CD14-positive monocyte (primary cell): Measurements from ENCODE around the gene C5orf58. TPM values are rescaled to one million over a fixed set of nuclear protein-coding genes. Genes with fewer than 3 reads are reported as not detected.
A peak's percentile ranks its signal among the peaks of the same experiment; 100 is the strongest.

Experiments
- DNase-seq, 3 donors: peaks; one replicate each; pipeline ENCODE4 v3.0.0-alpha.2; 2011 to 2022
- H2AFZ ChIP-seq: 2 replicates; pipeline ENCODE4 v1.6.0; 2012; ENCODE audit warnings: mild to moderate bottlenecking, low read depth, low read length, inconsistent platforms; ENCODE audit not compliant: insufficient read depth, poor library complexity, severe bottlenecking
- H3K27ac ChIP-seq, 2 donors: 1 replicate in 1 of 2; 2 replicates in 1 of 2; pipeline ENCODE4 v1.5.1; 2012 to 2013; ENCODE audit warnings: low read length in 2 of 2, control low read depth in 1 of 2, inconsistent platforms in 1 of 2, low read depth in 1 of 2, mild to moderate bottlenecking in 1 of 2
- H3K27me3 ChIP-seq, 2 donors: one replicate each; pipeline versions ENCODE4 v1.6.0 to v1.6.1; 2011 to 2013; ENCODE audit warnings: low read length in 2 of 2; ENCODE audit not compliant: control insufficient read depth in 2 of 2, insufficient read depth in 2 of 2
- H3K36me3 ChIP-seq, 2 donors: replicated peaks in 1 of 2; 1 replicate in 1 of 2; 2 replicates in 1 of 2; pipeline versions ENCODE4 v1.5.1 to v1.6.1; 2012 to 2013; ENCODE audit warnings: low read length in 2 of 2, control low read depth in 1 of 2, inconsistent platforms in 1 of 2, mild to moderate bottlenecking in 1 of 2; ENCODE audit not compliant: insufficient read depth in 2 of 2, control insufficient read depth in 1 of 2
- H3K4me1 ChIP-seq, 2 donors: 1 replicate in 1 of 2; 2 replicates in 1 of 2; pipeline versions ENCODE4 v1.5.1 to v1.6.1; 2012 to 2013; ENCODE audit warnings: low read length in 2 of 2, control low read depth in 1 of 2, inconsistent platforms in 1 of 2, mild to moderate bottlenecking in 1 of 2, moderate library complexity in 1 of 2; ENCODE audit not compliant: insufficient read depth in 2 of 2, control insufficient read depth in 1 of 2
- H3K4me2 ChIP-seq: replicated peaks from 2 replicates; pipeline ENCODE3; 2012; ENCODE audit warnings: low read length, moderate library complexity, mild to moderate bottlenecking; ENCODE audit not compliant: poor library complexity, severe bottlenecking; ENCODE audit errors: extremely low read depth
- H3K4me3 ChIP-seq, 3 experiments: fragments of 200-600 bp in 1 of 3; sonication (generic) in 1 of 3; replicated peaks in 1 of 3; 1 replicate in 2 of 3; 2 replicates in 1 of 3; pipeline ENCODE4 v1.5.1; 2011 to 2013; ENCODE audit warnings: low read length in 3 of 3, mild to moderate bottlenecking in 3 of 3, control low read depth in 2 of 3, low read depth in 2 of 3, inconsistent platforms in 1 of 3, moderate library complexity in 1 of 3
- H3K79me2 ChIP-seq: 2 replicates; pipeline ENCODE4 v1.6.0; 2012; ENCODE audit warnings: mild to moderate bottlenecking, control low read depth, inconsistent platforms, low read length, moderate library complexity; ENCODE audit not compliant: insufficient read depth
- H3K9ac ChIP-seq: 2 replicates; pipeline ENCODE4 v1.6.0; 2017; ENCODE audit warnings: low read length, mild to moderate bottlenecking; ENCODE audit not compliant: insufficient read depth, poor library complexity, severe bottlenecking
- H3K9me3 ChIP-seq, 2 donors: replicated peaks in 1 of 2; 1 replicate in 1 of 2; 2 replicates in 1 of 2; pipeline versions ENCODE4 v1.5.1 to v1.6.1; 2012 to 2013; ENCODE audit warnings: low read length in 2 of 2, control low read depth in 1 of 2; ENCODE audit not compliant: control insufficient read depth in 1 of 2, insufficient read depth in 1 of 2
- H4K20me1 ChIP-seq: 2 replicates; pipeline ENCODE4 v1.6.0; 2012; ENCODE audit warnings: mild to moderate bottlenecking, low read length, control low read depth, moderate library complexity; ENCODE audit not compliant: insufficient read depth
- H3K27ac Mint-ChIP-seq, 7 donors: one replicate each; pipeline ENCODE4 v1.8.0; 2020; ENCODE audit warnings: mild to moderate bottlenecking in 7 of 7, mixed read lengths in 7 of 7, moderate library complexity in 6 of 7, inconsistent platforms in 2 of 7
- H3K27me3 Mint-ChIP-seq, 3 donors: one replicate each; pipeline ENCODE4 v1.8.0; 2021 to 2022; ENCODE audit warnings: low read depth in 3 of 3, mild to moderate bottlenecking in 3 of 3, mixed read lengths in 3 of 3, moderate library complexity in 3 of 3, inconsistent platforms in 1 of 3
- H3K36me3 Mint-ChIP-seq, 2 donors: one replicate each; pipeline ENCODE4 v1.8.0; 2020; ENCODE audit warnings: mixed read lengths in 2 of 2, inconsistent platforms in 1 of 2, mild to moderate bottlenecking in 1 of 2
- H3K4me1 Mint-ChIP-seq: one replicate; pipeline ENCODE4 v1.8.0; 2020; ENCODE audit warnings: mild to moderate bottlenecking, mixed read lengths
- H3K4me3 Mint-ChIP-seq, 2 donors: one replicate each; pipeline ENCODE4 v1.8.0; 2020; ENCODE audit warnings: mild to moderate bottlenecking in 2 of 2, mixed read lengths in 2 of 2, moderate library complexity in 1 of 2
- H3K9me3 Mint-ChIP-seq, 7 donors: one replicate each; pipeline ENCODE4 v1.8.0; 2020 to 2022; ENCODE audit warnings: mixed read lengths in 7 of 7, mild to moderate bottlenecking in 6 of 7, moderate library complexity in 6 of 7, inconsistent platforms in 2 of 7
- whole genome bisulfite sequencing: methylation state at CpG from one replicate; pipeline ENCODE4 v1.1.5; 2013; ENCODE audit warnings: missing lambda C conversion rate; ENCODE audit not compliant: insufficient coverage; 5-methylcytosine and 5-hydroxymethylcytosine counted together
- intact Hi-C, 2 donors: fragments of 100-400 bp; cut with micrococcal nuclease; formaldehyde crosslinking; loops; one replicate each; pipeline versions ENCODE4 v1.15.0 to v1.15.1; 2023
- polyA plus RNA-seq, 3 donors: library from polyadenylated mRNA; depleted of rRNA in 1 of 3; unstranded in 2 of 3; stranded (reverse) in 1 of 3; fragments of 300-500 nt in 2 of 3; fragments of >200 nt in 1 of 3; fragmentation: Illumina TruSeq in 2 of 3; gene quantifications; 1 replicate in 2 of 3; 2 replicates in 1 of 3; pipeline ENCODE4 v1.2.3, GENCODE V29; 2012 to 2021
- TF ChIP-seq, protein P1 (sequence below): fragments of 200-600 bp; IDR thresholded peaks from one replicate; pipeline ENCODE4 v1.8.0; 2022; ENCODE audit warnings: antibody characterized with exemption, mild to moderate bottlenecking

C5orf58 gene
- polyA plus RNA-seq, 3 donors: 0.46 TPM; not detected in 2

DNA sequence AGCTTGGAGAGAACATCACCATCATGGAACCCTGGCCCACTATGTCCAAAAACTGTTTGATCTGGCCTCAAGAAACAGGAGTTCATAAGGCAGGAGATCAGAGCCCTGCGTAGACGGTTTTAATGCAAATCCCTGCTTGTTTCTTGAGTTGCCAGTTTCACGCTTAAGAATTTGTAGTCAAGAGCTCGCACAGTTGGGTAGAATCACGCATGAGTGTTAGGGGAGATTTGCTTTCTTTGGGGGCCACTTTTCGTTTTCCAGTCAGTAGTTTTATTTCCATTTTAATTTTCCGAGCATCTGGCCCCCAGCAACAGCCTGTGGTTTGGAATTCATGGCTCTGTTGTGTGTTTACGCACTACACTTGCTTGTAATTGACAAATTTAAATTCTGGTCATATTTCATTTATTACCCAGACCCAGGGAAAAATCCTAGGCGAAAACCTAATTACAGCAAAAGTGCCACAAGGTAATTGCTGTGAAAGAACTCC lies 6.6 kb upstream of the C5orf58 start:
- TF ChIP-seq, protein P1, sequence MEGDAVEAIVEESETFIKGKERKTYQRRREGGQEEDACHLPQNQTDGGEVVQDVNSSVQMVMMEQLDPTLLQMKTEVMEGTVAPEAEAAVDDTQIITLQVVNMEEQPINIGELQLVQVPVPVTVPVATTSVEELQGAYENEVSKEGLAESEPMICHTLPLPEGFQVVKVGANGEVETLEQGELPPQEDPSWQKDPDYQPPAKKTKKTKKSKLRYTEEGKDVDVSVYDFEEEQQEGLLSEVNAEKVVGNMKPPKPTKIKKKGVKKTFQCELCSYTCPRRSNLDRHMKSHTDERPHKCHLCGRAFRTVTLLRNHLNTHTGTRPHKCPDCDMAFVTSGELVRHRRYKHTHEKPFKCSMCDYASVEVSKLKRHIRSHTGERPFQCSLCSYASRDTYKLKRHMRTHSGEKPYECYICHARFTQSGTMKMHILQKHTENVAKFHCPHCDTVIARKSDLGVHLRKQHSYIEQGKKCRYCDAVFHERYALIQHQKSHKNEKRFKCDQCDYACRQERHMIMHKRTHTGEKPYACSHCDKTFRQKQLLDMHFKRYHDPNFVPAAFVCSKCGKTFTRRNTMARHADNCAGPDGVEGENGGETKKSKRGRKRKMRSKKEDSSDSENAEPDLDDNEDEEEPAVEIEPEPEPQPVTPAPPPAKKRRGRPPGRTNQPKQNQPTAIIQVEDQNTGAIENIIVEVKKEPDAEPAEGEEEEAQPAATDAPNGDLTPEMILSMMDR: peak; percentile 27
- intact Hi-C loops: loop anchor here (1.0 to 10.0 kb wide), 4 partner anchors 111 to 409 kb away; no protein-coding TSS in a partner anchor
- no peak overlapping the region for H3K4me3 Mint-ChIP-seq

GRCh38 chr5:170226661-170227060 lies 6.1 kb upstream of the C5orf58 start:
- WGBS: no CpG with 5 or more reads among the region's 2 CpGs

More for the DNA sequence above, 6.6 kb upstream of the C5orf58 start:
- no peak overlapping the region for H3K4me2 ChIP-seq
- no peaks in the 10 kb centered on the region for H3K4me1 ChIP-seq
- no peaks in the 10 kb centered on the region for H3K27me3 ChIP-seq
- 83% methylated on average over 6 of the region's 9 CpGs for WGBS
- H3K9ac ChIP-seq: no peak overlapping the region
- no peak overlapping the region for H3K27ac ChIP-seq
- H3K36me3 ChIP-seq: no peaks in the 10 kb centered on the region
- Mint-ChIP-seq H3K27ac (no peak overlapping the region), H3K9me3 (no peaks in the 10 kb centered on the region), H3K4me1 (peaks cover 3% of the 10 kb centered on the region), H3K27me3 (peaks cover 0 to 3% (median 0%) of the 10 kb centered on the region in 3 donors), H3K36me3 (no peaks in the 10 kb centered on the region)
- DNase-seq: no peak
- H2AFZ ChIP-seq: no peak overlapping the region
- H3K79me2 ChIP-seq: no peaks in the 10 kb centered on the region
- H4K20me1 ChIP-seq: no peaks in the 10 kb centered on the region
- no peak overlapping the region for H3K4me3 ChIP-seq
- no peaks in the 10 kb centered on the region for H3K9me3 ChIP-seq

More at GRCh38 chr5:170226661-170227060, 6.1 kb upstream of the C5orf58 start:
- TF ChIP-seq, protein P1: no peak
- no peak overlapping the region for H3K4me2 ChIP-seq
- H3K4me3 ChIP-seq: no peak overlapping the region
- no peak overlapping the region for H2AFZ ChIP-seq
- peaks cover 3% of the 10 kb centered on the region for H3K4me1 Mint-ChIP-seq
- no peak overlapping the region for H3K27ac ChIP-seq
- DNase-seq: no peak
- H3K27me3 ChIP-seq: no peaks in the 10 kb centered on the region
- no peak overlapping the region for H3K9ac ChIP-seq
- H3K36me3 ChIP-seq: no peaks in the 10 kb centered on the region
- H3K9me3 ChIP-seq: no peaks in the 10 kb centered on the region
- no peaks in the 10 kb centered on the region for H4K20me1 ChIP-seq
- no peaks in the 10 kb centered on the region for H3K79me2 ChIP-seq
- H3K36me3 Mint-ChIP-seq: no peaks in the 10 kb centered on the region
- H3K27me3 Mint-ChIP-seq: peaks cover 0 to 3% (median 0%) of the 10 kb centered on the region in 3 donors
- peak overlapping the region in 1 of 7 donors; percentile 77 for H3K27ac Mint-ChIP-seq
- H3K4me3 Mint-ChIP-seq: no peak overlapping the region
- intact Hi-C loops: loop anchor here (1.0 to 10.0 kb wide), 4 partner anchors 111 to 408 kb away; no protein-coding TSS in a partner anchor
- H3K9me3 Mint-ChIP-seq: no peaks in the 10 kb centered on the region
- no peaks in the 10 kb centered on the region for H3K4me1 ChIP-seq
